ENCODE data around the gene RNF213. TPM values are rescaled to one million over a fixed set of nuclear protein-coding genes. Genes with fewer than 3 reads are reported as not detected.

Gene RNF213
- total and polyA plus RNA-seq, 4 donors, result 18.2 to 104 (median 33.5) TPM

DNA sequence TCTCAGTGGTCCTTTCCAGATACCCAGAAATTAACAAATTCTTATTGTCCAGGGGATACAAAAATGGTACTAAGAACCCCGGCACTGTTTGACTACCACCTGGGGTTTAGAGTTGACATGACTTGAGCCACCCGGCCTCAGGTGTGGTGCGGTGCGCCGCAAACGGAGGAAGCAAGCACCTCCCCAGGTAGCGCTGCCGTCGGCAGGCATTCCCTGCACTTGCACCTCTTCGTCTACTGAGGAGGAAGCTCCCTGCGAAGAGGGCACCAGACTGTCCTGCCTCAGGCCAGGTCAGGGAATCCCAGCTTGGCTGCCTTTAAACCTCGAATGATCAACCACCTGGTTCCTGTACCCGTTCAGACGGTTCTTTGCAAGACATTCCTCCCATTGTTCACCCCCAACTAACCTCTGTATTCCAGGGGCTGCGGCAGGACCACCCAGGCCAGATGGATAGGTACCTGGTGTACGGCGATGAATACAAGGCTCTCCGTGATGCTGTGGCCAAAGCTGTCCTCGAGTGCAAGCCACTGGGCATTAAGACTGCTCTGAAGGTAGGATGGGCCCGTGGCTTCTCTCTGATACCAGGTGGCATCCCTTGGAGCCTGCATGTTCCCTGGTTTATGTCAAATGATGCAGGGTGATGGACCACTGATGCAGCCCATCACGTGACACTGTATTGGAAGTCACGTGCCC lies 113.5 kb downstream of the RNF213 start:
- H3K36me3 ChIP-seq (ENCODE audit: control insufficient read depth in 4 of 4, insufficient read depth in 3 of 4, low read depth in 1 of 4, low read length in 3 of 4), result peaks cover 31 to 97% (median 78%) of the 10 kb centered on the region in 4 donors
- H3K9me3 ChIP-seq (ENCODE audit: control insufficient read depth in 4 of 4, low read length in 3 of 4), result no peaks in the 10 kb centered on the region
- no peak overlapping the region for H3K9ac ChIP-seq (ENCODE audit: low read depth in 1 of 2, low read length in 2 of 2)
- no peak overlapping the region for H3K4me3 ChIP-seq (ENCODE audit: low read depth in 1 of 3, low read length in 3 of 3)
- H3K27ac ChIP-seq (ENCODE audit: low read depth in 1 of 2, low read length in 2 of 2), result no peak overlapping the region
- DNase-seq (ENCODE audit: low spot score), result no peak
- no peak for TF ChIP-seq RAD21 (IDR thresholded peaks at IDR 0.05)
- no peak for TF ChIP-seq GABPA (IDR thresholded peaks at IDR 0.05 in 1 of 2, conservative IDR thresholded peaks at IDR 0.05 in 1 of 2)
- TF ChIP-seq EGR1 (IDR thresholded peaks at IDR 0.05; ENCODE audit: low read depth in 2 of 2), result no peak
- TF ChIP-seq, protein P1, sequence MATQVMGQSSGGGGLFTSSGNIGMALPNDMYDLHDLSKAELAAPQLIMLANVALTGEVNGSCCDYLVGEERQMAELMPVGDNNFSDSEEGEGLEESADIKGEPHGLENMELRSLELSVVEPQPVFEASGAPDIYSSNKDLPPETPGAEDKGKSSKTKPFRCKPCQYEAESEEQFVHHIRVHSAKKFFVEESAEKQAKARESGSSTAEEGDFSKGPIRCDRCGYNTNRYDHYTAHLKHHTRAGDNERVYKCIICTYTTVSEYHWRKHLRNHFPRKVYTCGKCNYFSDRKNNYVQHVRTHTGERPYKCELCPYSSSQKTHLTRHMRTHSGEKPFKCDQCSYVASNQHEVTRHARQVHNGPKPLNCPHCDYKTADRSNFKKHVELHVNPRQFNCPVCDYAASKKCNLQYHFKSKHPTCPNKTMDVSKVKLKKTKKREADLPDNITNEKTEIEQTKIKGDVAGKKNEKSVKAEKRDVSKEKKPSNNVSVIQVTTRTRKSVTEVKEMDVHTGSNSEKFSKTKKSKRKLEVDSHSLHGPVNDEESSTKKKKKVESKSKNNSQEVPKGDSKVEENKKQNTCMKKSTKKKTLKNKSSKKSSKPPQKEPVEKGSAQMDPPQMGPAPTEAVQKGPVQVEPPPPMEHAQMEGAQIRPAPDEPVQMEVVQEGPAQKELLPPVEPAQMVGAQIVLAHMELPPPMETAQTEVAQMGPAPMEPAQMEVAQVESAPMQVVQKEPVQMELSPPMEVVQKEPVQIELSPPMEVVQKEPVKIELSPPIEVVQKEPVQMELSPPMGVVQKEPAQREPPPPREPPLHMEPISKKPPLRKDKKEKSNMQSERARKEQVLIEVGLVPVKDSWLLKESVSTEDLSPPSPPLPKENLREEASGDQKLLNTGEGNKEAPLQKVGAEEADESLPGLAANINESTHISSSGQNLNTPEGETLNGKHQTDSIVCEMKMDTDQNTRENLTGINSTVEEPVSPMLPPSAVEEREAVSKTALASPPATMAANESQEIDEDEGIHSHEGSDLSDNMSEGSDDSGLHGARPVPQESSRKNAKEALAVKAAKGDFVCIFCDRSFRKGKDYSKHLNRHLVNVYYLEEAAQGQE (IDR thresholded peaks at IDR 0.05), result no peak
- TF ChIP-seq FOXA1 (IDR thresholded peaks at IDR 0.05), result no peak
- TF ChIP-seq JUND (IDR thresholded peaks at IDR 0.05), result no peak
- TF ChIP-seq TAF1 (conservative IDR thresholded peaks at IDR 0.05), result no peak
- no peak for TF ChIP-seq ZBTB33 (IDR thresholded peaks at IDR 0.05)
- TF ChIP-seq SP1 (IDR thresholded peaks at IDR 0.05), result no peak
- TF ChIP-seq HNF4G (IDR thresholded peaks at IDR 0.05), result no peak
- no peak for TF ChIP-seq HNF4A (conservative IDR thresholded peaks at IDR 0.05)
- no peak for TF ChIP-seq ATF3 (IDR thresholded peaks at IDR 0.05)
- no peak for TF ChIP-seq FOXA2 (IDR thresholded peaks at IDR 0.05)
- no peak for TF ChIP-seq RXRA (IDR thresholded peaks at IDR 0.05)
- TF ChIP-seq, protein P2, sequence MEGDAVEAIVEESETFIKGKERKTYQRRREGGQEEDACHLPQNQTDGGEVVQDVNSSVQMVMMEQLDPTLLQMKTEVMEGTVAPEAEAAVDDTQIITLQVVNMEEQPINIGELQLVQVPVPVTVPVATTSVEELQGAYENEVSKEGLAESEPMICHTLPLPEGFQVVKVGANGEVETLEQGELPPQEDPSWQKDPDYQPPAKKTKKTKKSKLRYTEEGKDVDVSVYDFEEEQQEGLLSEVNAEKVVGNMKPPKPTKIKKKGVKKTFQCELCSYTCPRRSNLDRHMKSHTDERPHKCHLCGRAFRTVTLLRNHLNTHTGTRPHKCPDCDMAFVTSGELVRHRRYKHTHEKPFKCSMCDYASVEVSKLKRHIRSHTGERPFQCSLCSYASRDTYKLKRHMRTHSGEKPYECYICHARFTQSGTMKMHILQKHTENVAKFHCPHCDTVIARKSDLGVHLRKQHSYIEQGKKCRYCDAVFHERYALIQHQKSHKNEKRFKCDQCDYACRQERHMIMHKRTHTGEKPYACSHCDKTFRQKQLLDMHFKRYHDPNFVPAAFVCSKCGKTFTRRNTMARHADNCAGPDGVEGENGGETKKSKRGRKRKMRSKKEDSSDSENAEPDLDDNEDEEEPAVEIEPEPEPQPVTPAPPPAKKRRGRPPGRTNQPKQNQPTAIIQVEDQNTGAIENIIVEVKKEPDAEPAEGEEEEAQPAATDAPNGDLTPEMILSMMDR (IDR thresholded peaks at IDR 0.05; ENCODE audit: low read depth, low read length, missing input control), result no peak
- TF ChIP-seq NR2F2 (IDR thresholded peaks at IDR 0.05), result no peak
- TF ChIP-seq MAX (IDR thresholded peaks at IDR 0.05), result no peak
- no peaks in the 10 kb centered on the region for H3K4me1 ChIP-seq (ENCODE audit: control insufficient read depth in 4 of 4, insufficient read depth in 4 of 4, low read length in 3 of 4)
- H3K27me3 ChIP-seq (ENCODE audit: control insufficient read depth in 4 of 4, insufficient read depth in 4 of 4, low read length in 3 of 4), result no peaks in the 10 kb centered on the region
- 96% methylated on average over 22 of the region's 22 CpGs for WGBS

Measured in liver (tissue), 9 donors.